MCF 10A (cell line): ENCODE results near the gene TRIM7. TPM values are rescaled to one million over a fixed set of nuclear protein-coding genes. Genes with fewer than 3 reads are reported as not detected.

Experiments used
- BruUV-seq: library from RNA; stranded (reverse); fragments of 400-500 nt; replicated peaks from 2 replicates; lab custom pipeline; 2021; lab: Mats Ljungman, UMichigan
- CTCF ChIA-PET: fragments of 300-600 bp; sonication (Branson Sonifier 250); formaldehyde crosslinking; extraction: SDS; loops from one replicate; lab custom pipeline; 2021; ENCODE audit warnings: antibody characterized with exemption, inconsistent platforms; lab: Yijun Ruan, JAX
- POLR2A ChIA-PET: fragments of 300-600, 350-650 bp; sonication (Branson Sonifier 250); formaldehyde crosslinking; extraction: SDS; loops from one replicate; lab custom pipeline; 2020; ENCODE audit warnings: antibody characterized with exemption, inconsistent platforms; lab: Yijun Ruan, JAX
- DNase-seq: peaks from one replicate; pipeline ENCODE4 v3.0.0-alpha.2; 2018; ENCODE audit not compliant: unreplicated experiment
- H3K27ac Mint-ChIP-seq: one replicate; pipeline ENCODE4 v1.8.0; 2022; ENCODE audit warnings: mild to moderate bottlenecking, low read depth, mixed read lengths; ENCODE audit not compliant: unreplicated experiment
- H3K27me3 Mint-ChIP-seq: one replicate; pipeline ENCODE4 v1.8.0; 2022; ENCODE audit warnings: mixed read lengths; ENCODE audit not compliant: insufficient read depth, unreplicated experiment
- H3K36me3 Mint-ChIP-seq: one replicate; pipeline ENCODE4 v1.8.0; 2022; ENCODE audit warnings: mild to moderate bottlenecking, moderate library complexity, mixed read lengths; ENCODE audit not compliant: insufficient read depth, unreplicated experiment
- H3K4me1 Mint-ChIP-seq: one replicate; pipeline ENCODE4 v1.8.0; 2022; ENCODE audit warnings: mixed read lengths; ENCODE audit not compliant: insufficient read depth, unreplicated experiment
- H3K4me3 Mint-ChIP-seq: one replicate; pipeline ENCODE4 v1.8.0; 2022; ENCODE audit warnings: mild to moderate bottlenecking, moderate library complexity, mixed read lengths; ENCODE audit not compliant: unreplicated experiment
- H3K9me3 Mint-ChIP-seq: one replicate; pipeline ENCODE4 v1.8.0; 2022; ENCODE audit warnings: mixed read lengths; ENCODE audit not compliant: unreplicated experiment
- CTCF ChIP-seq: fragments of 200-600 bp; IDR thresholded peaks from one replicate; pipeline ENCODE4 v1.8.0; 2022; ENCODE audit warnings: antibody characterized with exemption, mild to moderate bottlenecking; ENCODE audit not compliant: unreplicated experiment
- intact Hi-C: fragments of 100-400 bp; cut with micrococcal nuclease; formaldehyde crosslinking; loops from 2 replicates; pipeline ENCODE4 v1.14.1; 2022
- total RNA-seq: library from RNA; stranded (reverse); gene quantifications from 2 replicates; pipeline ENCODE4 v1.2.3, GENCODE V29; 2022

TRIM7 gene
- total RNA-seq, 1 experiment from 2014 or later: 26.3 TPM

DNA sequence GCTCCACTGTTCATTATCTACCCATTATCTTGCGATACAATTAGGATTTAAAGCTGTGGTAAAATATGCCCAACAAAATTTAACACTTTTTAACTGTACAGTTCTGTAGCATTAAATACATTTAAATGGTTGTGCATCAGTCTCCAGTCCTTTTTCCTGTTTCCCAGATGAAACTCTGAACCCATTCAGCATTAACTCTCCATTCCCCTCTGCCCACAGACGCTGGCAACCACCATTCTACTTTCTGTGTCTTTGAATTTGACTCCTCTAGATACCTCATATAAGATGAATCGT lies 2.9 kb upstream of the TRIM7 start:
- H3K27ac Mint-ChIP-seq: peak overlapping the region; percentile 81
- H3K36me3 Mint-ChIP-seq: peaks cover 28% of the 10 kb centered on the region
- ChIA-PET CTCF (interaction anchor here (0.7 to 1.5 kb wide), 7 partner anchors 15 to 423 kb away, joined by 3 to 5 read pairs (median 3); no protein-coding TSS in a partner anchor), POLR2A (interaction anchor here (0.6 to 12.4 kb wide), 16 partner anchors 9 to 406 kb away, joined by 3 to 432 read pairs (median 10); partner anchors contain the start of genes MGAT1, RACK1, TRIM41 and TRIM52)
- peaks cover 28% of the 10 kb centered on the region for H3K4me1 Mint-ChIP-seq
- no peak for TF ChIP-seq CTCF
- no peak for DNase-seq
- no peaks in the 10 kb centered on the region for H3K9me3 Mint-ChIP-seq
- intact Hi-C loops: loop anchor here (1.0 kb wide), 4 partner anchors 10 to 35 kb away; no protein-coding TSS in a partner anchor
- H3K27me3 Mint-ChIP-seq: no peaks in the 10 kb centered on the region
- no TSS peak for BruUV-seq
- H3K4me3 Mint-ChIP-seq: peak overlapping the region; percentile 84

DNA sequence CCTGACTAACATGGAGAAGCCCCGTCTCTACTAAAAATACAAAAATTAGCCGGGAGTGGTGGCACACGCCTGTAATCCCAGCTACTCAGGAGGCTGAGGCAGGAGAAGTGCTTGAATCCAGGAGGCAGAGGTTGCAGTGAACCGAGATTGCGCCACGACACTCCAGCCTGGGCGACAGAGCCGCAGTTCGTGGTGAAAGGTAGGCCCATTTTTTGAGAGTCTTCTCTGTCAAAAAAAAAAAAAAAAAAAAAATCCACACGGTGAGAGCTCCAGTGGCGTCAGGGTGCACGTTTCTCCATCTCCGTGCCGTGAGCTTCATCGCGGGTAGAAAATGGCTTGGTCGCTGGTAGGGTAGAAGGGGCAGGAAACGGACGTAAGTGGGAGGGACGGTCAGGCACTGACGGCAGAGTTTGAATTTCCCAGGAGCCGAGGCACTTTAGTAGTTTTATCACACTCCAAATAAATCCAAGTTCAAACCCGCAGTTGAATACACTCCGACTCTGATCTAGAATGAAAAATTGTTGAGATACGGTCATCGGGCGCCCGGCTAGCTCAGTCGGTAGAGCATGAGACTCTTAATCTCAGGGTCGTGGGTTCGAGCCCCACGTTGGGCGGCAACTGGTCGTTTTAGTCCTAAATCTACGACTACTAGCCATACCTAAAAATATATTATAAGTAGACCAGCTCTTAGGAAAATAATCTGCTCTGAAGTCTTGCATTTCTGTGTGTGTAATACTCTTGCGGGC lies 2.4 kb upstream of the TRIM7 start:
- Mint-ChIP-seq H3K9me3 (no peaks in the 10 kb centered on the region), H3K36me3 (peaks cover 28% of the 10 kb centered on the region)
- BruUV-seq: no TSS peak

DNA sequence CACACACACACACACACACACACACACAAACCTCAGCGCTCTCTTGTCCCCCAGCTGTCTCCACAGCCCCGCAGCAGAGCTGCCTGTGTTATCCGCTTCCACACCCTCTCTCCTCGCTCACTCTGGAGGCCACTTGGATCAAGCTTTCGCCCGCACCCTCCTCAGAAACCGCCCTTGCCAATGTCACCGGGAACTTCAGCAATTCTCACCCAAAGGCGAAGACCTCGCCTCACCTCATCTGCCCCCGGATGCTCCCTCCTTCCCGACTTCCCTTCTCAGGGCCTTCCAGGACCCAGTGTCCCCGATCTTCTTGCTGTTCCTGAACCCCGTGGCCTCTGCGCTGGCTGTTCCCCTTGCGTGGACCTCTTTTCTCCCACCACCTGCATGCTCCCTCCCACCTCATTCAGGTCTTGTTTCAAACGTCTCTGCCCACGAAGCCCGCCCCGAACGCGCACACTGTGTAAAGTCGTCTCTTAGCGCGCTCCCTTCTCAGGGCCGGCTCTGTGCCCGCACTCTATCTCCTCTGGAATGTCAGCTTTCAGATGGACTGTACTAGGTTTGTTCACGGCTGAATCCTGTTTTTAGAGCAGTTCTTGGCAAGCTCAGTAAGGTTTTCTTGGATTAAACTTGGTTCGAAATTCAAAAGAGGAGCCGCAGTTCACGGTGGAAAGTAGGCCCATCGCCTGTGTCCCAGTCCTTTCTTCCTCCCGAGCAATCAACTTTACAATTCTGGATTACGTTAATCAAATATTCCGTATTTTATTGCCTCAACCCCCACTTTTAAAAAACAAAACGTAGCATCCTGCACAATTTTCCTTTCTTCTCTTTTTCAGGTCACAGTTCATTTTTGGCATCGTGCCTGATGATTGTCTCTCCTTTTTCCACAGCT lies 1.0 kb upstream of the TRIM7 start:
- ChIA-PET POLR2A (interaction anchor here (0.7 to 12.4 kb wide), 19 partner anchors 8 to 1426 kb away, joined by 3 to 432 read pairs (median 7); partner anchors contain the start of genes MGAT1, RACK1, TRIM41 and TRIM52), CTCF (interaction anchor here (1.0 to 6.7 kb wide), 5 partner anchors 15 to 56 kb away, joined by 3 to 67 read pairs (median 4); no protein-coding TSS in a partner anchor)
- peak overlapping the region; percentile 81 for H3K27ac Mint-ChIP-seq

More for the DNA sequence above, 2.4 kb upstream of the TRIM7 start:
- peak; percentile 94 for DNase-seq
- Mint-ChIP-seq H3K4me3 (peak overlapping the region; percentile 84), H3K27ac (peak overlapping the region; percentile 81), H3K27me3 (no peaks in the 10 kb centered on the region), H3K4me1 (peaks cover 29% of the 10 kb centered on the region)
- TF ChIP-seq CTCF: no peak
- POLR2A ChIA-PET: interaction anchor here (0.6 to 12.4 kb wide), 24 partner anchors 9 to 405 kb away, joined by 3 to 432 read pairs (median 8); partner anchors contain the start of genes MGAT1, RACK1, TRIM41 and TRIM52
- CTCF ChIA-PET: interaction anchor here (0.7 to 6.7 kb wide), 10 partner anchors 15 to 423 kb away, joined by 3 to 67 read pairs (median 4); no protein-coding TSS in a partner anchor
- intact Hi-C loops: loop anchor here (1.0 kb wide), 4 partner anchors 11 to 34 kb away; no protein-coding TSS in a partner anchor

More for the DNA sequence above, 1.0 kb upstream of the TRIM7 start:
- Mint-ChIP-seq H3K4me3 (peak overlapping the region; percentile 84), H3K9me3 (no peaks in the 10 kb centered on the region), H3K4me1 (peaks cover 29% of the 10 kb centered on the region), H3K36me3 (peaks cover 28% of the 10 kb centered on the region), H3K27me3 (no peaks in the 10 kb centered on the region)
- BruUV-seq: no TSS peak
- TF ChIP-seq CTCF: no peak
- intact Hi-C loops: no loop called here
- DNase-seq: no peak
